Measurements from ENCODE around the gene C9.

DNA sequence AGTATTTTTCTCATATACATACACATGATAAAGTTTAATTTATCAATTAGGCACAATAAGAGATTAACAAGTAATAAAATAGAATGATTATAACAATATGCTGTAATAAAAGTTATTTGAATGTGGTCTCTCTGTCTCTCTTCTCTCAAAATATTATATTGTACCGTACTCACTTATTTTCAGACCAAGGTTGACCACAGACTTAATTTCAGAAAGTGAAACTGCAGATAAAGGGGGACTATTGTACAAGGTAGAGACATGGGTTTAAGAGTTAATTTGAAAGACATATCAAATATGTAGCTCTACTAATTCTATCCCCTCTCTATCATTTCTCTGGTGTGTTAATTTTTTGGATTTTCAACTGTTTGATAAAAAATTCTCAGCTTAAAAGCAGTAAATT lies 20.0 kb upstream of the C9 start:
- TF ChIP-seq TAF1 (IDR thresholded peaks at IDR 0.05; ENCODE audit: borderline replicate concordance, low read depth, low read length) = no peak
- TF ChIP-seq POLR2A (IDR thresholded peaks at IDR 0.05; ENCODE audit: low read depth, low read length) = no peak
